GM10266 (cell line): ENCODE data around the gene GSK3A.

ENCODE experiments used
- DNase-seq: peaks from one replicate; pipeline ENCODE4 v3.0.0; 2012; ENCODE audit errors: extremely low spot score
- CTCF ChIP-seq: IDR thresholded peaks from 2 replicates; pipeline ENCODE4 v1.5.1; 2012; ENCODE audit warnings: mild to moderate bottlenecking, low read depth; ENCODE audit not compliant: control insufficient read depth, insufficient read depth; ENCODE audit errors: missing control alignments

Gene GSK3A

DNA sequence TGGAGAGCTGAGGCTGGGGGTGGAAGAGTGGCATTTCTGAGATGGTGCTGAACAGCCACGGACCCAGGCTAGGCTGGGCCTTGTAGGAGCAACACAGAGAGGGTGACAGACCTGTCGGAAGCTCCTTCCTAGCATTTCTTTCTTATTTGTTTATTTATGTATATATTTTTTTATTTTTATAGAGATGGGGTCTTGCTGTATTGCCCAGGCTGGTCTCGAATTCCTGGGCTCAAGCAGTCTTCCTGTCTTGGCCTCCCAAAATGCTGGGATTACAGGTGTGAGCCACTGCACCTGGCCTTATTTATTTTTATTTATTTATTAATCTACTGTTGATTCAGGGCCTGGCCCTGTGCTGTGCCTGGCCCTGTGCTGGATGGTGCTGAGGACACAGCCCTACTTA is 33.1 kb upstream of the GSK3A start:
- TF ChIP-seq CTCF, result no peak
- no peak for DNase-seq

GRCh38 chr19:42275103-42275502 is 32.7 kb upstream of the GSK3A start:
- no peak for TF ChIP-seq CTCF
- DNase-seq, result no peak

GRCh38 chr19:42274065-42274682 is 31.8 kb upstream of the GSK3A start:
- TF ChIP-seq CTCF, result no peak
- DNase-seq, result no peak

- no peak for DNase-seq
- no peak for TF ChIP-seq CTCF
Measured at GRCh38 chr19:42273407-42274064, 31.1 kb upstream of the GSK3A start.

DNA sequence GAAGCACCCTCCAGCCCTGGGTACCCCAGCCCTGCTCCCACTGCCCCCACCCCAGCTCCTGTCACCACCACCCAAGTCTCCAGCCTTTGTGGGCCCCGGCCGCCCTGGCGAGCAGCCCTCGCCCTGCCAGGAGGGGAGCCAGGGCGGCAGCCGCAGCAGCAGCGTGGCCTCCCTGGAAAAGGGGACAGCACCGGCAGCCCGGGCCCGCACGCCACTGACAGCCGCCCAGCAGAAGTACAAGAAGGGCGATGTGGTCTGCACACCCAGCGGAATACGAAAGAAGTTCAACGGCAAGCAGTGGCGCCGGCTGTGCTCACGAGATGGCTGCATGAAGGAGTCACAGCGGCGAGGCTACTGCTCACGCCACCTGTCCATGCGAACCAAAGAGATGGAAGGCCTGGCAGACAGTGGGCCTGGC is 30.6 kb upstream of the GSK3A start:
- TF ChIP-seq CTCF, result no peak
- DNase-seq, result no peak

GRCh38 chr19:42272535-42272897 is 30.1 kb upstream of the GSK3A start:
- DNase-seq, result no peak
- TF ChIP-seq CTCF, result no peak

GRCh38 chr19:42271861-42272534 is 29.6 kb upstream of the GSK3A start:
- TF ChIP-seq CTCF, result no peak
- no peak for DNase-seq
